GM12873 (cell line): ENCODE results near the gene CCDC159.

Experiments
- TF ChIP-seq, protein P1 (sequence below): IDR thresholded peaks from 2 replicates; pipeline ENCODE4 v1.5.1; 2012; ENCODE audit warnings: low read depth, mild to moderate bottlenecking, moderate library complexity, low read length, control low read depth; ENCODE audit not compliant: insufficient read depth; ENCODE audit errors: missing control alignments

Gene CCDC159

DNA sequence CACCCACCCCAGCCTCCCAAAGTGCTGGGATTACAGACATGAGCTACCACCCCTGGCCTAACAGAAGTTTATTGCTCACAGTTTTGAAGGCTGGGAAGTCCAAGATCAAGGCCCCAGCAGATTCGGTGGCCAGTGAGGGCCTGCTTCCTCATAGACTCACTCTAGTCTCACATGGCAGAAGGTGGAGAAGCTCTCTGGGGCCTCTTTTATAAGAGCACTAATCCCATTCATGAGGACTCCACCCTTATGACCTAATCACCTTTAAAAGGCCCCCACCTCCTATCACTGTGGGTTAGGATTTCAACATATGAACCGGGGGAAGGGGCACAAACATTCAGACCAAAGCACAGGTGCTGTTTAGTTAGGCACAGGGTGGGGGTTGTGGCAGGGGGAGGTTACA lies 21.2 kb downstream of the CCDC159 start:
- TF ChIP-seq, protein P1, sequence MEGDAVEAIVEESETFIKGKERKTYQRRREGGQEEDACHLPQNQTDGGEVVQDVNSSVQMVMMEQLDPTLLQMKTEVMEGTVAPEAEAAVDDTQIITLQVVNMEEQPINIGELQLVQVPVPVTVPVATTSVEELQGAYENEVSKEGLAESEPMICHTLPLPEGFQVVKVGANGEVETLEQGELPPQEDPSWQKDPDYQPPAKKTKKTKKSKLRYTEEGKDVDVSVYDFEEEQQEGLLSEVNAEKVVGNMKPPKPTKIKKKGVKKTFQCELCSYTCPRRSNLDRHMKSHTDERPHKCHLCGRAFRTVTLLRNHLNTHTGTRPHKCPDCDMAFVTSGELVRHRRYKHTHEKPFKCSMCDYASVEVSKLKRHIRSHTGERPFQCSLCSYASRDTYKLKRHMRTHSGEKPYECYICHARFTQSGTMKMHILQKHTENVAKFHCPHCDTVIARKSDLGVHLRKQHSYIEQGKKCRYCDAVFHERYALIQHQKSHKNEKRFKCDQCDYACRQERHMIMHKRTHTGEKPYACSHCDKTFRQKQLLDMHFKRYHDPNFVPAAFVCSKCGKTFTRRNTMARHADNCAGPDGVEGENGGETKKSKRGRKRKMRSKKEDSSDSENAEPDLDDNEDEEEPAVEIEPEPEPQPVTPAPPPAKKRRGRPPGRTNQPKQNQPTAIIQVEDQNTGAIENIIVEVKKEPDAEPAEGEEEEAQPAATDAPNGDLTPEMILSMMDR = no peak

DNA sequence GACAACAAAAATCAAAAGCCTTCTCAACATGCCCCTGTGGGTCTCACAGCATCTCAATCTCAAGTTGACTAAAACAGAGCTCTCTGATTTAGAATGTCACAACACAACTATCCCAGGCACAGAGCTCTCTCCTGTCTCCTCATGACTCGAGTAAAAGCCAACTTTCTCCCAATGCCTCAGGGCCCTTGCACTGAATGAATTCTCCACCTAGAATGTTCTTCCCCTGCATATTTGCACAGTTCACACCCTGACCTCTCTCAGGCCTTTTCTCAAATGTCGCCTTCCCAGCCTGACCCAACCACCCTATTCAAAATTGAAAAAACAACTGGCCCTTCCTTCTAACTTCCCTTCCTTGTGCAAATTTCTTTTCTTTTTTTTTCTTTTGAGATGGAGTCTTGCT lies 24.4 kb downstream of the CCDC159 start:
- TF ChIP-seq, protein P1 = no peak

DNA sequence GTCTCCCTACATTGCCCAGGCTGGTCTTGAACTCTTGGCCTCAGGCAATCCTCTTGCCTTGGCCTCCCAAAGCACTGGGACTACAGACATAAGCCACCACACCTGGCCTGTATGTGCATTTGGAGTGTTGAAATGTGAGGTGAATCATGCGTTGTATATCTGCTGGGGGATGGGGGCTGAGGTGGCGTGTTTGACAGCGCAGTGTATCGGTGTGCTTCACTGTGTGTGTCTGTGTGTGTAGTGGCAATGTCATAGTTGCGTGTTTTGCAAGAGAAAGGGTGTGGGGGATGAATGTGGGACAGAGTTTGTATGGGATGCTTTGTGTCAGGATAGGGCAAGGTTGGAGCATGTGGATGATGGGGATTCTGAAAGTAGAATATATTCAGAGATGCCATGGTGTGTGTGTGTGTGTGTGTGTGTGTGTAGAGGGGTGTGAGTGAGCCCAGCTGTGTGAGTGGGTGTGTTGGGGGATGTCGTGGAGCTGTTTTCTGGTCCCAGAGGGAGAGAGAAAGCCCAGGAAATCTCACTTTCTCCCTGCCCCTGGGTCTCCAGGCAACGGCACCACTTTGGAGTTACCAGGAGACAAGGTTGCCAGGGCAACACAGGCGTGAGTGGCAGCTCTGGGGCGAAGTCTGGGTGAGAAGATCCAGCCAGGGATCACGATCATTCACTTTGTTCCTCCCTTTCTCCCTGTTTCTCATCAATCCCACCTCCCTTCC lies 27.0 kb downstream of the CCDC159 start:
- TF ChIP-seq, protein P1 = no peak

DNA sequence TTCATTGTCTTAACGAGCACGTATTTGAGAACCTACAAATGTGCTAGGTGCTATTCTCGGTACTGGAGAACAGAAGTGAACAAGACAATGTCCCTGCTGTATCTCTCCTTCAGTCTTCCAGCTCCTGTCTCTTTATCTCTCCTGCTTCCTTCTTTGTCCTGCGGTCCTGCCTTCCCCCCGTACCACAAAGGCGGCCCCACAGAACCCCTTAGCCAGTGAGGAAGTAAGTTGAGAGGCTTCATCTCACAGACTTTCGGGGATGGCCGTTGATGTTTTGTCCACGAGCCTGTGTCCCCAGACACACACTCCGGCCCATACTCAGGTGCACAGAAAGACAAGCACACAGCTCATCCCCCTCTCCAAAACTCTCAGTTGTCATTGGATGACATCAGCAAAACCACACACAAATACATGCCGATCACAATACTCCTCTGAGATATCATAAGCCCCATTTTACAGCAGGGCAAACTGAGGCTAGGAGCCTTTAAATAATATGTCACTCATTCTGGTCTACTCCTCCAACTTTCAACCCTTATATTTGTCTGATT lies 27.6 kb downstream of the CCDC159 start:
- TF ChIP-seq, protein P1 = no peak

DNA sequence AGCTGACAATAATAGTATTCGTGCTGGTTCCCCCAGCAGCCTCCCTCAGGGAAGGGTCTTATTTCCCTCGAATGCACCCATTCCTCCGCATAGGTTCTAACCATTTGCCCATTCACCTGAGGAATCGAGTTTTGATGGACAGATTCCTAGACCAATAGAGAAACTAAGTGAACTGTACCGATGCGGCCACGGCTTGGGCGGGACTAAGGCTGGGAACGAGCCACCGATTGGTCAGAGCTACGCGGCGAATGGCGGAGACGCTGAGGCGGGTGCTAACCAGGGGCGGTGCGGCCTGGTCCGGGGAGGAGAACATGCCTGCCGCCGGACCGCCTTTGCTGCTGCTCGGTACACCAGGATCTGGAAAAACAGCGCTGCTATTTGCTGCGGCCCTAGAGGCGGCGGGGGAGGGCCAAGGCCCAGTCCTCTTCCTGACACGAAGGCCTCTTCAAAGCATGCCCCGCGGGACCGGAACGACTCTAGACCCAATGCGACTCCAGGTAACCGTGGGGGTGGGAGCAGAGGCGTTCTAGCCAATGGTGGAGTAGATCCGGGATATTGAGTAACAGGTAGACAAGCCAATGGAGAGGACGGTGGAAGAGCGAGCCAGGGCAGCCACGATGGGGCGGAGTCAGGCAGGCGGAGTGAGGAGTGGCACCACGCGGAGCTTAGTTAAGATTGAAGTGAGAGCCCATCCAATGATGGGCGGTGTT lies 28.3 kb downstream of the CCDC159 start, which contains the start of gene SWSAP1:
SWSAP1 (plus strand) TSS at position 234 of the 710 bp plus-strand sequence; CDS start at position 249, 15 bp downstream.
- TF ChIP-seq, protein P1 = no peak

DNA sequence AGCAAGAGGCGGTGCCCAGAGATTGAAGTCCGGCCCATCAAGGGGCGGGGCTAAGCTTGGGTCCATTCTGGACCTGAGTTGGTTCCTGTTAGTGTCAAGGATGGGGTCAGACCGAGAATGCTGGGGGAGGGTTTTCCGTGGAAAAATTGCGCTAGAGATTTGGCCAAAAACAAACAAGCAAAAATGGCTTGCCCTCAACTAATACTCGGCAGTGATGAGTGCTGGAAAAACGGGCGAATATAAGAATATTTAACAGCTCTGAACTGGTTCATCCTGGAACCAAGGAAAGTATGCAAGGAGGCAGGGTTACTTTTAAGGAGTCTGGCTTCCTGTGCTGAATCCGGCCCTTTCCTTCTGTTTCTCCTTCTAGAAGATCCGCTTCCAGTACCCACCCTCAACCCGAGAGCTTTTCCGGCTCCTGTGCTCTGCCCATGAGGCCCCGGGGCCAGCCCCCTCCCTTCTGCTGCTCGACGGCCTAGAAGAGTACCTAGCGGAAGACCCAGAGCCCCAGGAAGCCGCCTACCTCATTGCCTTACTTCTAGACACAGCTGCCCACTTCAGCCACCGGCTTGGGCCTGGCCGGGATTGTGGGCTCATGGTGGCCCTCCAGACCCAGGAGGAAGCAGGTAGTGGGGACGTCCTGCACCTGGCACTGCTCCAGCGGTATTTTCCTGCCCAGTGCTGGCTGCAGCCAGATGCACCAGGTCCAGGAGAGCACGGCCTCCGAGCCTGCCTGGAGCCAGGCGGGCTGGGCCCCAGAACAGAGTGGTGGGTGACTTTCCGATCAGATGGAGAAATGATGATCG lies 29.0 kb downstream of the CCDC159 start:
- TF ChIP-seq, protein P1 = no peak
